HG03025 (cell line): Measurements from ENCODE around the gene CDK17.
A peak's percentile ranks its signal among the peaks of the same experiment; 100 is the strongest.
"Not testable (repeated sequence)": the region's sequence is repeated elsewhere in the genome, so short reads cannot be mapped to it uniquely, and the experiment has no call there.

Experiments used
- ATAC-seq: cut with Tn5 transposase; IDR thresholded peaks from one replicate; pipeline ENCODE4 v1.9.1; 2021; ENCODE audit warnings: mild to moderate bottlenecking, moderate library complexity; ENCODE audit not compliant: unreplicated experiment, low FRiP score

The CDK17 gene

DNA sequence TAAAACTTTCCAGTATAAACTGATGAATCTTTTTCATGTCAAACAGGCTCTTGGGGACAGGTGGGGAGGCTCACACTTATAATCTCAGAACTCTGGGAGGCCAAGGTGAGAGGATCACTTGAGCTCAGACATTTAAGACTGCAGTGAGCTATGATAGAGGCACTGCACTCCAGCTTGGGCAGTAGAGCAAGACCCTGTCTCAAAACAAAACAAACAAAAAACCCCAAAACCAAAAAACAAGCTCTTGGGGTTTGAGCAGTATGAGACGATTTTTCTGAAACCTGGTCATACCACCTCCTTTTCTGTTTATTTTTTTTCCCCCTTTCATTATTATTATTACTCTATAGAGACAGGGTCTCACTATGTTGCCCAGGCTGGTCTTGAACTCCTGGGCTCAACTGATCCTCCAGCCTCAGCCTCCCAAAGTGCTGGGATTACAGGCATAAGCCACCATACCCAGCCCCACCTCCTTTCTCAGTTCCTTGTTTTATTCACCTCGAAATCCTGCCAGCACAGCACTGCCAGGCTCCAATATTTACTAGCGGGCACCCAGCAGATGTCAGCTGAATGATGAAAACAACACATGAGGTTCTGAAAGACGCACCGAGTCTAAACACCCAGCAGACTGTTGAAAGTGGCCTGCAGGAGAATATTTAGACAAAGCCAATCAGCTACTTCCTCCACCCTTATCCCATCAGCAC is 19.5 kb upstream of the CDK17 start:
- ATAC-seq: no peak

DNA sequence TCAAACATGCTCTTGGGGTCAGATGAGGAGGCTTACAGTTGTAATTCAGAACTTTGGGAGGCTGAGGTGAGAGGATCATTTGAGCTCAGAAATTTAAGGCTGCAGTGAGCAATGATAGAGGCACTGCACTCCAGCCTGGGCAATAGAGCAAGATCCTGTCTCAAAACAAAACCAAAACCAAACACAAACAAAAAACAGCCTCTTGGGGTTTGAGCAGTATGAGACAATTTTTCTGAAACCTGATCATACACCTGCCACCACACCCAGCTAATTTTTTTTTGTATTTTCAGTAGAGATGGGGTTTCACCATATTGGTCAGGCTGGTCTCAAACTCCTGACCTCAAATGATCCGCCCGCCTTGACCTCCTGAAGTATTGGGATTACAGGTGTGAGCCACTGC is 17.4 kb upstream of the CDK17 start:
- ATAC-seq: not testable (repeated sequence)

DNA sequence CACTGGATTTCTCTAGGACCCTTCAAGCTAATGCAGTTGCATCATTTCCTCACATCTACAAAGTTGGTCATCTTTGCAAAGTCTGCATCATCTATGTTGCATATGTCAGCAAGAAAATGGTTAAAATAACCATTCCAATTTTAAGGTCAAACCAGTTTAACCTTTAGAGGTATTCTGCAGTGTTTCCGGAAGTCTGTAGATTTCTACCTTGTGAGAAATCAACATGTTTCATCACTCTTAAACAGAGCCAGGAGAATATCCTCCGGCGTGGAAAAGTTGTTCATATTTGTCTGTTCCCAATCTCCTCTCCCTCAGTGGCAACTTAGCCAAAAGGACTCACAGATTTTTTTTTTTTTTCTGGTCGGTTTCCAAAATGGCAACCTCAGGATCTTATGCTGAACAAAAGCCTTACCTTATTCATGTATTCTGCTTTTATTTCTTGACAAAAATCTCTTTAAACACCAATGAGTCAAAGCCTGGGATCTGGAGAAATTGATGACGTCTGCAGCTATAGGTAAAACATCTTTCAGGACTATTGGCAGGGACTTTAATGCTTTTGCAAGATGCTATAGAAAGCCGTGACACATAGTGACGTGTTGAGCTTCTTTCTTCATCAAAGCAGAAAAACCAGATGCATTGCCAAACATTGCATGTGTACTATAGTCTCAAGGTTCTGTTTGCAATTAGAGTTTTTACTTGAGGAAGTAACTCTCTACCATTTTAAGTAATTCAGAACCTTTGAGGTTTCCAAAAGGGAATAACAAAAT is 16.0 kb upstream of the CDK17 start:
- no peak for ATAC-seq

DNA sequence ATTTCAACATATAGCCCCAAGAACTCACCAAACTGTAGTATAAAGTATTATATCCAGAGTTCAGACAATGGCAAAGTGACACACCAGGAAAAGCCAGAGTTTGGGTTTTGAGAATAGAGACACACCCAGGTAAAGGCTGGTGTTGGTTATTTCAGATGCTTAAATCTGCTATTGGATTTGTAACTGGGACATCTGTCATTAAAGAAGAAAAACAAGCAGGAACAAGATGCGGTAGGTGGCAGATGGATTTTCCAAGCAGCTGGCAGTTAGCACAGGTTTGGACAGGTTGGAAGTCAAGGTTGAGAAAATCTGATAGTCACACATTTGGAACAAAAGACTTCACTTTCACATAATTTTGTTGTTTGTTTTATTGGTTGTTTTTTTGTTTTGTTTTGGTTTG is 14.4 kb upstream of the CDK17 start:
- ATAC-seq: no peak

DNA sequence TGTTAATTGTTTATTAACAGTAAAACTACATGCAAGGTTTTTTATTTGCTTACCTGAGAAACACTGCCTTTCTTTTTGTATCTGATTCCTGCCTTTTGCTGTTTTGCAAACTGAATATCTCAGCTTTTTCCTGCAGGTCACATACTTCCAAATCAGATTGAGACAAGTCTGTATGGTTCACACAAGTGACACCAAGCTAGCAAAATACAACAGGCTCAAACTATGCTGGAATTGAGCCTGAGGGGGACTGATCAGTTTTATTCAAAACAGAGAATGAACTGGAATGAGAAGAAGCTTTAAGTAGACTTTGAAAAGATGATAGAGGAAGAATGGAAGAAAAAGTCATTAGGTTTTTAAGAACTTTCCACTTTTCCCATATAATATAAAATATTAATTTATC is 12.2 kb upstream of the CDK17 start:
- ATAC-seq: no peak

DNA sequence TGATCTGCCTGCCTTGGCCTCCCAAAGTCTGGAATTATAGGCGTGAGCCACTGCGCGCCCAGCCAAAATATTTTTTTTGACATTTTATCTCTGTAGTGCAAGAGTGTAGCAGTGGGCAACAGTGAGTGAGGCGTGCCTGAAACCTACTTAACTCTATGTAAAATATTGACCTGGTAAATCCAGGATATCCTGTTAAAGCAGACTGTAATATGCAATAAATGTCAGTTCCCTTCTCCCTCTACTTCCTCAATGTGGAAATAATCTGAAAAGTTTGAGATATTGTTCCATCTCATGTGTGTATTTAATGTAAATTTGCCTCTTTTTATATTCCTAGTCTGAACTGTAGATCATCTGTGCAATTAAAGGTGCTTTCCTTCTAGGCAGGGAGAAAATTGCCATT is 9.5 kb upstream of the CDK17 start:
- no peak for ATAC-seq

DNA sequence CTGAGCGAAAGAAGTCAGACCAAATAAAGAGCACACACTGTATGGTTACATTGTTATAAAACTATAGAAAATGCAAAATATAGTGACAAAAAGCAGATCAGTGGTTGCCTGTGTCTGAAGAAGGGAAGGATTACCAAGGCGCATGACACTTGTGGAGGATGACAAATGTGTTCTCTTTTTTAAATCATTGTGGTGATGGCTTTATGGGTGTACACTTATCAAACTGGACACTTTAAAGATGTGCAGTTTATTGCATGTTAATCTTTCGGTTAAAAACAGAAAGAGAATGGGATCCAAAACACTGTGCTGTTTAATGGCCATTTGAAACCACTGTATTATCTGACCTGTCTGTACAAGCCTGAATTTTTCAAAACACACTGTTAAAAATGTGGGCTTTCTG is 8.8 kb upstream of the CDK17 start:
- no peak for ATAC-seq

DNA sequence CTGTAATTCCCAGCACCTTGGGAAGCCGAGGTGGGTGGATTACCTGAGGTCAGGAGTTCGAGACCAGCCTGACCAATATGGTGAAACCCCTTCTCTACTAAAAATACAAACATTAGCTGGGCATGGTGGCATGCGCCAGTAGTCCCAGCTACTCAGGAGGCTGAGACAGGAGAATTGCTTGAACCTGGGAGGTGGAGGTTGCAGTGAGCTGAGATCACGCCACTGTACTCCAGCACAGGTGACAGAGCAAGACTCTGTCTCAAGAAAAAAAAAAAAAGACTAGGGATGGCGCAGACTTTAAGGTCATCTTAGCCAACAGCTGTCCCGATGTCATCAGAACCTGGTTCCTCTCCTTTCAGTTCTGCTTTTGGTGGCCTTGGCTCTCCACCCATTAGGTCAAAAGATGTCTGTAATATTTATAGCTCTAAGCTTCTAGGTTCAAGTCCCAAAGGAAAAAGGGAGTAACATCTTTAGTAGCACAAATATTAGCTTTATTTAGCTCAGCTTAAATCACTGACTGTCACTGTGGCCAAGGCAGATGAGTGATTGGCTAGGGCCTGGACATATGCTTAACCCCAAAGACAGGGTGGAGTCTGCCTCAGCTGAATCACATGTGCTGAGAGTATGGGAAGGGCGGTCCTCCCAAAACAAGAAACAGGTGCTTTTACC is 7.3 kb upstream of the CDK17 start:
- ATAC-seq: peak; percentile 93

DNA sequence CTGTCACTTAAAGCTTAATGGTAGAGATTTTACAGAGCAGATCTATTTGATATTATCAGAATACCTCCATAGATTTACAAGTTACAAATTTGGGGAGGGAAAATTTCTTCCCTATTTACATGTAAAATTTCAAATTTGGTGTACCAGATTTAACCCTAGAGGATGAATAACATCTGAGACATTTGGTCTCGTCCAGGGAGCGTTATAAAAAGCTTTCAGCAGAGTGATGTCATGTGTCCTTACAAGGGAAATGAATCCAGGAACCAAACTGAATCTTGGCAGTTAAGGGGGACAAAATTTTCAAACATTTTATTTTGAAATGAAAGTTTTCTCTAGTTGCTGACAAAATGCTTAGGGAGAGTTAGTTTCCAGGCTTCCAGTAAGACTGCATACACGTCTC is 4.5 kb upstream of the CDK17 start:
- ATAC-seq: no peak

DNA sequence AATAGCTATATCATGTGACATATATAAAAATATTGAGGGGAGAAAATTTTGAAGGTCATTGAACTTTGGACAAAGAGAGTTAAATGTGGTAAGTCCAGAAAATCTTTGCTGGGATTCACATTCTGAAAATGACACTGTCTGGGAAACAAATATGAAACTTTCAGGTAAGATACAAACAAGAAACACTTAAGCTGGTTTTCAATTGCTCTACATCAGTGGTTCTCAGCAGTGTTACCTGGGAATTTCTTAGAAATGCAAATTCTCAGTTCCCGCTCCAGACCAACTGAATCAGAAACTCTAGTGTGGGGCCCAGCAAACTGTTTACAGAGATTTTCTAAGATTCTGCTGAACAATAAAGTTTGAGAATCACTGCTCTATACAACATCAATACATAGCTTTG is 3.6 kb upstream of the CDK17 start:
- no peak for ATAC-seq

DNA sequence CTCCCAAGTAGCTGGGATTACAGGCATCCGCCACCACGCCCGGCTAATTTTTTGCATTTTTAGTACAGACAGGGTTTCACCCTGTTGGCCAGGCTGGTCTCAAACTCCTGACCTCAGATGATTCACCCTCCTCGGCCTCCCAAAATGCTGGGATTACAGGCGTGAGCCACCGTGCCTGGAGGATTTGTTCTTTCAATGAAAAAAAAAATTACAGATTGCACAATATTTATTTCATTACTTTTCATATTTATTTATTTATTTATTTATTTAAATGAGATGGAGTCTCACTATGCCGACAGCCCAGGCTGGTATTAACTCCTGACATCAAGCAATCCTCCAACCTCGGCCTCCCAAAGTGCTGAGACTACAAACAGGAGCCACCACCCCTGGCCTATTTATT is 2.3 kb upstream of the CDK17 start:
- ATAC-seq: not testable (repeated sequence)

DNA sequence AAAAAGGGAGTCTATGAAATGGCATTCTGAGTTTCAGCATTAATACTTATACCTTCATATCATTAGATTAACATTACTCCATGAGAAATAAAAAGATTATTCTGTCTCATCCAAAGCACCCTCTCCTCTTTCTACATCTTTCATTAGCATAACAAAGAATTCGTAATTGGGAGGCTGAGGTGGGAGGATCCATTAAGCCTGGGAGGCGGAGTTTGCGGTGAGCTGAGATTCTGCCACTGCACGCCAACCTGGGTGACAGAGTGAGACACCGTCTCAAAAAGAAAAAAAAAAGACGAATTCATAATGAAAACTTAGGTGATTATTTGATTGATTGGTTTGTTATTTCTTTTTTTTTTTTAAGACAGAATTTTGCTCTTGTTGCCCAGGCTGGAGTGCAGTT is 1.8 kb upstream of the CDK17 start:
- no peak for ATAC-seq

DNA sequence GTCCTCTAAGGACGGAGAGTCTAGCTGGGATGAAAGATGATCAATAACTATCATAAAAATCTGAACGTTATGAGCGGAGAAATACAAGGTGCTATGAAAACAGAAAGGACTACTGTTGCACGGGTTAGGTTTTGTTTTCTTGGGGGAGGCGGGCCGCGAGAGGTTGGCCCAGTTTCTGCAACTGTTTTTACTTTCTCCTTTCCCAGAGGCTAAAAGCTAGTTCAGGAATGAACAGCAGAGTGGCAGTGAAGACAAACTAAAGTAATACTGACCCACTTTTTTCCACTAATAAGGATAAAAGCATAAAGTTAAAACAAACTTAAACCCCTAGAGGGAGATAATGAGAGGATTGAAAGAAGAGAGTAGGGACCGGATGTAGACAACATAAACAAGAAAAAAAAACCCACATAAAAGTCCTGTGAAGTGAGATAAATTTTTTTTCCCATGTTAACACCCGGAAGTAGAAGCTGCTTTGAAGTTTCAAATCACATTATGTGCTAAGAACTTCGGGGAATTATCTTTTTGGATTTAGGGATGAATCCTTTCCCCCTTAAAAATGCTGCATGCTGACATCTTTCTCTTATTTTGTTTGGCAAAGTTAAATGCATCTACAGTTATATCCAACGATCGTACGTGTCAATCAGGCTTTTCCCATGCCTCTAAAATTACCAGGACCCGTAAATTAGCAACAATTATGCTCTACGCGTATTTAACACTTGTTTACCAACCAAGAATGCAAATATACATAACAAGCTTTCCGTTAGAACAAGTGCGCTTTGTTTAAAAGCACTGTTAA is 1.0 kb upstream of the CDK17 start:
- no peak for ATAC-seq

DNA sequence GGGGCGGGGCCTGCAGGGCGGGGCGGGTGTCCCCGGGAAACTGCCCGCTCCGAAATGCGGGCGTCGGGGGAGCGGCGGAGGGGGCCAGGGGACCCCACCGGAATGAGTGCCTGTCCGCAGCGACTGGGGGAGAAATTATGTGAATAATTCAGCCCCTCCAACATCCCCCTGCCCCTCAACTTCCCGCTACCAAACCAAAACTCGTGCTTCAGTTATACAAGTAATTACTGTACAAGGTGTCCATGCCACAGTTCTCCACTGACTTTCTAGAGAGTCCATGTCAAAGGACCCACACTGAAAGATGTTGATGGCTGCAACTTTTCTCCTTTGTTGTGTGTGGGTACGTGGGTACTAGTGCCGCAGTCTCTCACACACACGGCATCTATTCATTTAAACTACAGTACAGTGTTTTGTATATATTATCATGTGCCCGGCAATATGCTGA is 414 bp upstream of the CDK17 start:
- peak; percentile 3 for ATAC-seq

DNA sequence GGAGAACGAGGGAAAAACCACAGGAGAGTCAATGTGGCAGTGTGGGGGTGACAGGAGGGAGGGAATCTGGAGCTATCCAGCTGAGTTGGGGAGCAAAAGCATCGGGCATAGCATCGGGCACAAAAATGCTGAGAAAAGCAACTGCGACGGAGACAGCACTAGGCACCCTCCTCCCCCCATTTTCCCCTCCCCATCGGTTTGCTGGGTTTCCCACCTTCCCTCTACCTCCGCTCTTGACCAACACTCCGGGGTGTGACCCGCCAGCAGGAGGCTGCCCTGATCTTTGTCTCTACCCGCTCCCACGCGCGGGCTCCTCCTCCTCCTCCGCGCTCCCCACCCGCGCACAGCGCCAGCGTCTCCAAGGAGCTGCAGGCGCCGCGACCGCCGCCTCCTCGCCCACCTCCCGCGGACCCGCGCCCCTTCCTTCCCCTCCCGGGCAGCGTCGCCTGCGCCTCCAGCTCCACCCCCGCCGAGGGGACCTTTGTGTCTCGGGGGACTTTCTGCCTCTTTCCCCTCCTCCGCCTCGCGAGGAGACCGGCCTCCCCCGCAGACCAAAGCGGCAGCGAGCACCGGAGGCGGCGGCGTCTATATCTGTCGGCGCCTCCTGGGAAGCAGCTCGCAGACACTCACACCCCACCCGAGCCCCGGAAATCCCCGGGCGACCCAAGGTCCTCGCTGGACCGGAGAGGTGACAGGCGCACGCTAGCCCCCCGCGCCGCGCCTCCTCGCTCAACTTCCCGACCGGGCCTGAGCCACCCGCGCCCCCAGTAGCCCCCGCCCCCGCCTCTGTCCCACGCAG is 920 bp downstream of the CDK17 start:
- peak; percentile 44 for ATAC-seq

DNA sequence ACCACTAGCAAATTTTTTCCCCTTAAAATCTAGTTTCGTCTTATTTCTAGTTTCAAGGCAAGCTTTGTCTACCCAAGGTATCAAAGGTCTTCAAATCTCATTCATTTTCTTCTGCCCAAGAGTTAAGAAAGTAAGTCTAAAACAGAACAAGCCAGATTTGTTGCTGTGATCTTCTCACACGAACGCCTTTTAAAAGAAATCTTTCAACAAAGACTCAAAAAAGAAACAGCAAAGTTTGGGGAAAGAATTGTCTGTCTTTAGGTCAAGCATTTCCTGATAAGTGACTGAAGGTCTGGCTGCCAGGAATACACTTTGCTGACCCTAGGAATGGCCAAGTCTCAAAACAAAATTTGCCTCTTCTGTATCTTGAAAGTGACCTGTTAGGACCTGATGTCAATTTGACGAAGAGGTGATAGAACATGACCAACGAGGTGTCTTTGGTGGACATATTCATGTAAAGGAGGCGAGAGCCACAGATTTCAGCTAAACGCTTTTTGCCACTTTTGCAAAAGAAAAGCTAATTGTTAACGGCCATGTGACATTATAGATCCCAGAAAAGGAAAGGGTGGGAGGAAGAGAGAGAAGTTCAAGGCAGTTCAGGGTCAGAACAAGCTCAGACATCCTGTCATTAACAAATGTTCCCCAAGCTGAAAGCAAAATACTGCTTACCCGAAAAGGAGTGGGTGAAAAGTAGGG is 1.7 kb downstream of the CDK17 start:
- ATAC-seq: peak; percentile 1

DNA sequence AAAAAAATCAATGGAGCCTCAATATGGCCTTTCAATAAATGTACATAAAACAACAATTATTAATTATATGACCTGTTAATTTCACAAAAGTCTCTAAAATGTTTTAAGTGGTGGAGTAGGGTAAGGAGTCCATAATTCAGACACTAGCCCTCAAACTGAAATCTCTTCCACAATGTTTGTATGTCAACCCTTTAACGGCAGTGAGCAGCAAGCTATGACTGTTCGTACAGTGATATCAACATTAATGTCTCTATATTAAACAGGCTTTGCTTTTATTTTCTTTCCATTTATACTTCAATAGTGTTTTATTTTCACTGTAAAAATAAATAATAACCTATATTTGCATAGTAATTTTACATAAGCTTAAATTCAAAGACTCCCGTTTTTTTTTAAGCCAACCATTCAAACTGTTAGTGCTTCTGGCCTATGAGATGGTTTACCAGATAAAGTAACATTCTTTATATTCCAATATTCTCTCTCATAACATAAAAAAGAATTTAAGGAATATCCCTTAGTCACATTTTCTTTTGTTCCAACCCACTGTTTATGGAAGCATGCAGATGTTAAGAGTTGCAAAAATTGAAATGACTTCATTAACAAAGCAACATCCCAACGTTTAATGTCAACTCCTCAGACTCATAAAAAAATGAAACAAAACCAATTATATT is 2.3 kb downstream of the CDK17 start:
- no peak for ATAC-seq

DNA sequence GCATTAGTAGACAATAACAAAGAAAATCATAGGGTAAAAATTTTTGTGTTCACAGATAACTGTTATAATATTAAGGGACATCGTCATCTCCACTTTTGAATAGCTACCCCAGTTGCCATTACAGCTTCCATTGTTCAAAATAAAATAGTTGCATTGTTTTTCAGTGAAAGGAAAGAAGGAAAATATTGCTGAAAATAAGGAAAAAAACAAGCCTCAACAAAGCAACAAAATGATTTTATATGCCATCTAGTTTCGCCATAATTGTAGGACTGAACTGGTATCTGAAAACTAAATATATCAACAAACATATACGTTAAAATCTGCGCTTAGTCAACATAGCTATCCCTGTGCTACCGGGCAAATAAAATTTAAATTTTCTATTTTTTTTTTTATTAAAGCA is 3.3 kb downstream of the CDK17 start:
- no peak for ATAC-seq

DNA sequence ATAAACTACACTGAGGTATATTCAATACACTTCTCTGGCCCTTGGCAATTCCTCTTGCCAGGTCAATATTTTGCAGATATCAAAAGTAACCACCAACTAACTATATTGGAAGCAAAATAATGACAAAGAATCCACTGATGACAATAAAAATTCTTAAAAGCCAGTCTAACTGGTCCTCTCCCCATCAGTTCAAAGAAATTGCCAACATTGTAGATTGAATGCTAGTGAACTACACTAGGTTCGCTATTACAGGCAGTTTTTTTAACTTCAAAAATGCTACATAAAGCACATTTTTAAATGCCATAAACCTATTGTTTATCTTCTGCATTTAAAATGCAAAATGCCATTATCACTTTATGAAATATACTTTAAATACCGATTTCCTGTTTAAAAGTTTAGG is 4.0 kb downstream of the CDK17 start:
- no peak for ATAC-seq
